NCI-H2171 (cell line): Measurements from ENCODE around the gene MEGF10.

Source experiments
- DNase-seq: peaks from one replicate; lab custom pipeline; 2025; lab: John Stamatoyannopoulos, UW

Gene MEGF10

GRCh38 chr5:127411381-127411780, 120.8 kb downstream of the MEGF10 start:
- no peak for DNase-seq

GRCh38 chr5:127412698-127413097, 122.1 kb downstream of the MEGF10 start:
- no peak for DNase-seq

- no peak for DNase-seq
These were observed 124.4 kb downstream of the MEGF10 start for GRCh38 chr5:127415034-127415433.

- DNase-seq: no peak
These were observed 126.3 kb downstream of the MEGF10 start for GRCh38 chr5:127416906-127417305.

- no peak for DNase-seq
These were observed 126.9 kb downstream of the MEGF10 start for GRCh38 chr5:127417528-127417927.

- DNase-seq: no peak
These were observed 127.8 kb downstream of the MEGF10 start for GRCh38 chr5:127418367-127418766.

GRCh38 chr5:127418974-127419682, 128.5 kb downstream of the MEGF10 start:
- no peak for DNase-seq

- no peak for DNase-seq
These were observed 129.2 kb downstream of the MEGF10 start for GRCh38 chr5:127419683-127420257.

- no peak for DNase-seq
These were observed 130.2 kb downstream of the MEGF10 start for GRCh38 chr5:127420758-127421157.

- DNase-seq: no peak
These were observed 130.9 kb downstream of the MEGF10 start for GRCh38 chr5:127421471-127421870.

- DNase-seq: no peak
These were observed 132.7 kb downstream of the MEGF10 start for GRCh38 chr5:127423173-127423798.

- no peak for DNase-seq
These were observed 134.4 kb downstream of the MEGF10 start for GRCh38 chr5:127425037-127425436.

GRCh38 chr5:127425868-127426267, 135.3 kb downstream of the MEGF10 start:
- DNase-seq: no peak

- DNase-seq: no peak
These were observed 136.1 kb downstream of the MEGF10 start for GRCh38 chr5:127426661-127427060.

GRCh38 chr5:127428276-127428675, 137.7 kb downstream of the MEGF10 start:
- DNase-seq: no peak

GRCh38 chr5:127428748-127429147, 138.2 kb downstream of the MEGF10 start:
- no peak for DNase-seq

GRCh38 chr5:127429928-127430327, 139.3 kb downstream of the MEGF10 start:
- DNase-seq: no peak

GRCh38 chr5:127430627-127431026, 140.0 kb downstream of the MEGF10 start:
- DNase-seq: no peak

GRCh38 chr5:127431977-127432585, 141.5 kb downstream of the MEGF10 start:
- no peak for DNase-seq

- no peak for DNase-seq
These were observed 142.9 kb downstream of the MEGF10 start for GRCh38 chr5:127433526-127433925.

GRCh38 chr5:127434588-127434987, 144.0 kb downstream of the MEGF10 start:
- no peak for DNase-seq

GRCh38 chr5:127435821-127436220, 145.2 kb downstream of the MEGF10 start:
- DNase-seq: no peak

GRCh38 chr5:127439644-127440043, 149.0 kb downstream of the MEGF10 start:
- DNase-seq: no peak
